Esophagus mucosa (tissue), 1 donor: ENCODE results near the gene NFATC1. TPM values are rescaled to one million over a fixed set of nuclear protein-coding genes. Genes with fewer than 3 reads are reported as not detected.

ENCODE experiments used
- ATAC-seq: fragments of 200-7000 bp; cut with Tn5 transposase; one replicate; pipeline ENCODE4 v1.9.1; 2020
- total RNA-seq: library from RNA; stranded (reverse); gene quantifications from one replicate; pipeline ENCODE4 v1.2.4, GENCODE V29; 2023
- donor health status: DM: yes; HTN: yes; CAD: no.

The NFATC1 gene
- total RNA-seq, 1 donor from 2014 or later, result 1.8 TPM

DNA sequence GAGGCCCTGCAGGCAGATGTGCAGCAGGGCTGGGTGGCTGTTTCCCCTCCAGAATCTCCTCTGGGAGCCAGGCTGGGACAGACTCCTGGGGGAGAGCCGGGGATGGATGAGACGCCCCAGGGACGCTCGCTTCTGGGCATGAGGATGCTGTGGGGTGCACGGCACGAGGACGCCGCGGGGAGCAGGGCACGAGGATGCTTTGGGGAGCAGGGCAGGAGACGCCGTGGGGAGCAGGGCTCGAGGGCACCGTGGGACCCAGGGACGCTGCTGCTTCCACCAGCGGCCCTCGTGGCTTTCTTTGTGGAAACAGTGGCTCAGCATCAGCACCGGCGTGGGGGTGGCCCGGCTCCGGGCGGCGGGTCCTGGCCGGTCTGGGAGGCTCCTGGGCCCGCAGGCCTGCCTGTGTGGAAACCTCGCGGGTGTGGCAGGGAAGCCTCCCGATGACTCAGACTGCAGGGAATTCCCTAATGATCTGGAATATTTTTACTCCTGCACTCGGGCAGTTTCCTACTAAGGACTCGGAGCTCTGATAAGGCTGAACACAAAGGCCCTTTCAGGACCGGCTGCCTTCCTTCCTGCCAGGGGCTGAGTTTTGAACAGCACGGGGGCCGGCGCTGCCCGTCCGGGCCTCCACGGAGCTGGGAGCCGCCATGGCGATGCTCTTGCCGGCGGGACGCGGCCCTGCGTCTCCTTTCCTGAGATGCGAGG lies 62.6 kb downstream of the NFATC1 start:
- peak; percentile 75 for ATAC-seq

GRCh38 chr18:79458917-79459803 lies 63.4 kb downstream of the NFATC1 start:
- no peak for ATAC-seq

- no peak for ATAC-seq
These were observed 64.3 kb downstream of the NFATC1 start for GRCh38 chr18:79459946-79460480.

DNA sequence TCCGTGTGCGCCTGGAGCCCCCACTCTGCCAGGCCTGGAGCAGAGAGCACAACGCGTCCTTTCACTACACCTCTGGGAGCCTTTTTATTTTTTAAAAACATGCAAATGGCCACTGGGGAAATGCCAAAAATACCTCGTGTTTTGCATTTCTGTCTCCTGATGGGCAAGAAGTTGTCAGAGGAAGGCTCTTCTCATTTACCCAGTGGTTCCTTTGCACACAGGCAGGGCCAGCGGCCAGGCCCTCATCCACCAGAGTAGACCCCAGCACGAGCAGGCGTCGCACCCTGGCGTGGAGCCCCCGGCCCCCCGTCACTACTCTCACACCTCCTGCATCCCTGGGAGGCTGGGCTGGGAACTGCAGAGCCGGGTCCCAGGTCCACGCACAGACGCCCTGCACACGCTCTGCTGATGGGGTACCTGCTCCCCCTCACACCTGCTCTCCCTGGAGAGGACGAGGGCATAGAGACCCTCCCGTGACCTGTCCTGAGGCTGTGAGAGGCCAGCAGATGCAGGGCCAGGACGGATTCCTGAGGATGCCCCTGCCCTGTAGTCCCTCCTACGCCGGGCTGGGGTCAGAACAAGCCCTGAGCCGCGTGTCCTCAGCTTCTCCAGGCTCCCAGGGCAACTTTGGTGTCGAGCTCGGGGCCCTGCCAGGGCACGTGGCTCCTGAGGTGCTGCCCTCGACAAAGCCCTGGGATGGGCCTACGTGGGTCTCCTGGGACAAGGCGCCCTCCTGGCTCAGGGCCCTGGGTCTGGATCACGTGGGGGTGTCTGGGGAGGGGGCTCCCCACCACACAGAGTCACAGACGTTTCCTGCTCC lies 65.0 kb downstream of the NFATC1 start:
- no peak for ATAC-seq

DNA sequence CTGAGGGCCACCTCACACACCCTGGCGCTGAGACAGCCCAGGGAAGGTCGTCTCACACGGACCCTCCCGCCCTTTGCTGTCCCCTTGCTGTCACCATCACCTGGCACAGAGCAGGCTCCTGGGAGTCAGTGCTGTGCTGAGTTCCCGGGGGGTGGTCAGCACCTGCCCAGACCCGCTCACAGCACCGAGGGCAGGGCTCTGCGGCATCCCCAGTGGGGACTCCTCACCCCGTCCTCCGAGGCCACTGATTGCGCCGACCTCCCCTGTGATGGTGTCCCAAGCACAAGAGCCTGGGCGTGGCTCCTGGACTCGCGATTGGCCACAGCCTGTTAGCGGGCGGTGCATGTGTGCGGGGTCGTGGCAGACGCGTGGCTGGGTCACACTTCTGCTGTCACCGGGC lies 65.9 kb downstream of the NFATC1 start:
- no peak for ATAC-seq

DNA sequence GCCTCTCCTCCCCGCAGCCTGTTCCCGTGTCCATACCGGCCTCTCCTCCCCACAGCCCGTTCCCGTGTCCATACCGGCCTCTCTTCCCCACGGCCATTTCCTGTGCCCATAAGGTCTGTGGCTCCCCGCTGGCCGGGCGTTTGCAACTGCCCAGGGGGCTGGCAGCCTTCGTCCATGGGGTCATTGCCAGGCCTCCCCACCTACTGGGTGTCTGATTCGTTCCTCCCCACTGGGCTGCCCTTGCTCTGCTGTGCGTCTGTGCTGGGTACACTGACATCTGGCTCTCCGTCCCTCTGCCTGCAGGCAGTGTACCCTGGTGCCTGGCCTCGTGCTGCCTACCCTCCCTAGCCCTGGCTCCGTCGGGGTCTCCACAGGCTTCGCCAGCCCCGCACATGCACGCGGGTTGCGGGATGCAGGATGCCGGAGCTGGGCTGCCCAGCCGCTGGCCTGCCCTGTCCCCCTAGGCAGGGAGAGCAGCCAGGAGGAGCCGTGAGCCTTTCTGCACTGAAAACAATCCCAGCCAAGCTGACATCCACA lies 67.8 kb downstream of the NFATC1 start:
- ATAC-seq, result no peak

DNA sequence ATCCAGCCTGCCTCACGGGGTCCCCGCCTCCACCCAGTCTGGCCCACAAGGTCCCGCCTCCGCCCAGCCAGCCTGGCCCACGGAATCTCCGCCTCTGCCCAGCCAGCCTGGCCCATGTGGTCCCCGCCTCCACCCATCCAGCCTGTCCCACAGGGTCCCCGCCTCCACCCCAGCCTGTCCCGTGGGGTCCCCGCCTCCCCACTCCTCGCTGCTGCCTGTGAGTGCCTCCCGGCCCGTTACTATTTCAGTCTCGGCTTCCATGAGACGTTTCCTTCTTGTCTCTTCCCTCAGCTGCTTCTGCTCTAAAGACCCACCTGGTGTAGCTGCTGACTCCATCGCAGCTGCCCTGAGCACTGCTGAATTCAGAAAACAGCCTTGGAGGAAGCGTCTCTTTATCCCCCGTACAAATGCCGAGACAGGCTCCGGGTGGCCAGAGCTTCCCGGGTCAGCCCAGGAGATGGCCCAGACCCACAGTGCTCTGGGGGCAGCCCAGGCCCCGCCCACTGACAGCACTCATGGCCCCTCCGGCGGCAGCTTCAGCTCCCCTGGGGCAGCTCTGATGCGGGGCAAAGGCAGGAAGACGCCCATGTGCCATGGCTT lies 69.8 kb downstream of the NFATC1 start:
- peak; percentile 33 for ATAC-seq

- ATAC-seq, result peak; percentile 33
These were observed 70.9 kb downstream of the NFATC1 start for GRCh38 chr18:79466591-79466990.

DNA sequence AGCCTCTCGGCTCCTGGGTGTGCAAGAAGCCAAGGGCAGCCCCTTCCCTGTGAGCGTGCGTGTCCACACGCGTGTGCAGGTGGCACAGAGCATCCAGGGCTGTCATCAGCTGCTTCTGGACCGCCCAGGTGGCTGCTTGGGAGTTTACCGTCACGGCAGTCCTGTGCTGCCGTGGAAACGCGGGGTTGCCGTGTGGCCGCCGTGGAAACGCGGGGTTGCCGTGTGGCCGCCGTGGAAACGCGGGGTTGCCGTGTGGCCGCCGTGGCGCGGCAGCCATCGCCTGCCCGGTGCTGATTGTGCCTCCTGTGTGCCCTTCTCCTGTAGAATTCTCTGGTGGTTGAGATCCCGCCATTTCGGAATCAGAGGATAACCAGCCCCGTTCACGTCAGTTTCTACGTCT lies 71.4 kb downstream of the NFATC1 start:
- no peak for ATAC-seq

- ATAC-seq, result no peak
These were observed 72.5 kb downstream of the NFATC1 start for GRCh38 chr18:79468119-79468789.

DNA sequence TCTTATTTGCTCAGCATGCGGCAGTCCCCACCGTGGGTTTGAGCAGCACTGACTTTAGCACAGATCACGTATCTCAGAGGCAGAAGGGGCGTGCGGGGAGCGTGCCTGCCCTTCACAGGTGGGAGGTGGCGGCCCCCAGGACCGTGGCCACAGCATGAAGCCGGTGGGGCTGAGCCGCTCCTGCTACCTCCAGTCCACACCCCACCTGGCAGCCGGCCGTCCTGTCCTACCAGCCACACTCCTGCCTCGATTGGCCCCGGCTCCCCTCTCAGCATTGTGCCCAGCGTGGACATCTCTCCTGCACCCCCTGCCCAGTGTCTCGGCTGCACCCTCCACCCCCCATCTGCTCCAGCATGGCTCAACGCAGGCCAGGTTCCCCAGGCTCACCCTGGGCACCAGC lies 73.6 kb downstream of the NFATC1 start:
- no peak for ATAC-seq

DNA sequence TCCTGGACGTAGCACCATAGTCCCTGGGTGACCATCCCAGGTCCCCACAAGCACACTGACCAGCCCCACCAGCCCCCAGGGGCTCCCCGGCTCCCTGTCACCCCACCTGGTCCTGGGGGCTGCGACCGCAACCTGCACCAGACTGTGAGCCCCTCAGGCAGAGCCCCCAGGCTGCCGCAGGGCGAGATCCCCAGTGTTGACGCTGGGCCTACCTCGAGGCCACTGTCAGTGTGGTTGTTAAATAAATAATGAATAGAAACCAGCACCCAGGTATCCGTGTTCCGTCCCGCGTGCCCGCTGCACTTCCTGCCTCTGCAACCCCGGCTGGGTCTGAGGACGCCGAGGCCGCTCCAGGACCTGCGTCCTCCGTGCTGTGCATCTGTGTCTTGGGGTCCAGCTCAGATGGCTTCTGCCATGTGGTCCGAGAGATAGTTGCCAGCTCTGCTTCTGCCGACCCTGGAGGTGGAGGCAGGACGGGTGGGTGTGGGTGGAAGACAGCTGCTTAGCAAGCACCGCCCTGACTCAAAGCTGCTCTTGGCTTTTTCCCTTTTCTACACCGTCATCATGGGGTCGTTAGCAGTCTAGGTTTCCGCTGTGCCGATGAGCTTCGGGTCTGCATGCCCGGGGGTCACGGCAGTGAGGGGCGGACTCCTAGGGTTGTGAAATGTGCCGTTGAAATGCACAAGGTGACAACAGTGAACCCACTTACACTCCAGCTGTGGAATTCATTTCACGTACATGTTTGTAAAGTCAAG lies 74.2 kb downstream of the NFATC1 start:
- no peak for ATAC-seq

DNA sequence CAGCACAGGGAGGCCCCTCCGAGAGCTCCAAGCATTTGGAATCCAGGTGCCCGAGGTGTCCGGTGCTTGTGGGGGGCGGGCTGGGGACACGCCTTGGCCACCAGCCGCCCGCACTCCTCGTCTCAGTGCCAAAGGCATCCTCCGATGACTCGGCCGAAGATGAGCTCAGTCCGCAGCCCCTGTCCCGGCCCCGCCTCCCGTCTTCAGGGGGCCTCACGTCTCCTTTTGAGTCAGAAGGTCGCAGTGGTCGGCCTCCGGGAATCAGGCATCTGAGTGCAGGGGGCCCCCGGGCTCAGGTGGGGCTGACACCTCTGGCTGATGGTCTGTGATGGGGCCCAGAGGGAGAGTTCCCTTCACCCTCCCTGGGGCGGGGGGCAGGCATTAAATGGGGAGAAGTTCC lies 74.8 kb downstream of the NFATC1 start:
- ATAC-seq, result no peak

- peak; percentile 62 for ATAC-seq
These were observed 75.3 kb downstream of the NFATC1 start for GRCh38 chr18:79471046-79471445.

DNA sequence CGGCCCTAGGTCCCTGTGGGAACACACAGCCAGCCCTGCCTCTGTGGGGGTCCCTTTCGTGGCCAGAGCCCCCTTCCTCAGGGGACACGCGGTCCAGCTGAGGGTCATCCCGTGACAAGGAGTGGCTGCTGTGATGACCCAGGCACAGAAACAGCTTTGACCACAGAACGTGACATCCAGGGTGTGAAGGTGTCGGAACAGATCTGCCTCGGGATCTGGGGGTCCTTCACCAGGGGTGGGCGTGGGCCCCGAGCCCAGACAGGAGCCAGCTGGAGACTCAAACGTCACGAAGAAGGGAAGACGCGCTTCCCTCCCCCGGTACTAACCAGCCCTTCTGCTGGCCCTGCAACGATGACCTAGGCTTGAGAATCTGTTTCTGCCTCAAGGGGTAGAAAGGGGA lies 75.9 kb downstream of the NFATC1 start:
- no peak for ATAC-seq

DNA sequence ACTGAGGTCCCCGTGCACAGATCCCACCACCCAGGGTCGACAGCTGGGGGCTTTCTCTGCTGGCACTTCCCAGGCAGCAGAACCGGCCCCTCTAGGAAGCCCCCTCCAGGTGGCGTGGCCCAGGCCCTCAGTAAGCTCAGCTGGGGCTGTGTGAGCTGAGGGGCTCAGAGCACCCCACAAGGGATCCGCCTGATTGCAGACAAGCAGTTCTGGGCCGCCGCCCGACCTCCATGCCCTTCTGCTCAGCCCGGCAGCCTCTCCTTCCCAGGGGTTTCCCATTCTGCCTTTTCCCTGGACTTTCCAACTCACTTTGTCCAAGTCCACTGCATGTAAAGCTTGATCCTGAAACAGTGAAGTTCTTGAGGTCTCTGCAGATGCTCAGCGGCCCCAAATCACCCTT lies 76.4 kb downstream of the NFATC1 start:
- no peak for ATAC-seq

- ATAC-seq, result no peak
These were observed 77.2 kb downstream of the NFATC1 start for GRCh38 chr18:79472946-79473345.

DNA sequence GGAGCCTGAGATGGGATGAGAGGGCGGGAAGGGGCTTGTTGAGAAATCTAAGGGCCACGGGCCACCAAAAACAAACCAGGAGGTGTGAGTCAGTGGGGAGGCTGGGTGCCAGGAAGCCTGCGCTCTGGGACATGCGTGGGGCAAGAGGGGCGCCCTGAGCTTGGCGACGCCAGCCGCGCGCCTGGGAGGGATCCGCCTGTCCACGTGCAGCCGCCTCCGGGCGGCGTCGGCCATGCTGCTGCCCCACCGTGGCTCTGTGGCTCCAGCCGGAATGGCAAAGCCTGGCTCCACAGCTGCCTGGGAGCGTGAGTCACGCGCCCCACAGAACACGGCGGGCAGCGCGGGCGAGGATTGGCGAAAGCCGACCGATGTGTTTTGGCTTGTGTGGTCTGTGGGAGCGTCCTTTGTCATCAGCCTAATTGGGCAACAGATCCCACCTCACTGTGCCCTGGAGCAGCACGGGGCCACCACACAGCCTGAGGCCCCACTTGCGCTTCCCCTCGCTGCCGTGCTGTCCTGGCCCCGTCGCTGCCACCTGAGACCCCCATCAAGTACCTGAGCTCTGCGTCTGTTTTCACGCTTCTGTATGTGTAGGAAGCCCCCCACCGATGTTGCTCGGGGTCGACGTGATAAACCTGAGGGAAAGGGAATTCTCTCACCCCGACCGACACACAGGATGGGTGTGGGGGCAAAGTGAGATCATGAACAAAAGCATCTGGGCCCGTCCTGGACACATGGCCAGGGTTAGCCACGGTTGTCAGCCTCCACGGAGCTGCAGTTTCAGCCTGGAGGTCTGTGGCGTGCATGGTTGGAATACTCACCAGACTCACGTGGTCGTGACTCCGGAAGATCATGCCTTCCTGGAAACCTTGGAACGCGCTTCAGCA lies 80.5 kb downstream of the NFATC1 start:
- no peak for ATAC-seq

GRCh38 chr18:79476918-79477571 lies 81.3 kb downstream of the NFATC1 start:
- no peak for ATAC-seq
